ENCODE measurements around the gene KAZN. TPM values are rescaled to one million over a fixed set of nuclear protein-coding genes. Genes with fewer than 3 reads are reported as not detected.
"Not testable (repeated sequence)": the region's sequence is repeated elsewhere in the genome, so short reads cannot be mapped to it uniquely, and the experiment has no call there.

Gene KAZN
- total RNA-seq, 1 donor from 2014 or later: 9.4 TPM

- Histone ChIP-seq H3K9ac (ENCODE audit: low read length) (no peak overlapping the region), H3K79me2 (ENCODE audit: insufficient read depth, low read length) (no peaks in the 10 kb centered on the region), H3K27me3 (ENCODE audit: insufficient read depth, low read length) (no peaks in the 10 kb centered on the region), H4K20me1 (ENCODE audit: insufficient read depth, low read length) (no peaks in the 10 kb centered on the region), H3K9me3 (ENCODE audit: insufficient read depth, low read depth, low read length) (no peaks in the 10 kb centered on the region), H2AFZ (ENCODE audit: low read depth, low read length) (no peak overlapping the region), H3K4me1 (ENCODE audit: insufficient read depth, low read length) (no peaks in the 10 kb centered on the region), H3K27ac (ENCODE audit: low read depth, low read length) (no peak overlapping the region), H3K36me3 (ENCODE audit: insufficient read depth, low read length) (no peaks in the 10 kb centered on the region), H3K4me2 (ENCODE audit: low read length) (no peak overlapping the region), H3K4me3 (ENCODE audit: insufficient read depth, low read depth, low read length) (no peak overlapping the region)
- TF ChIP-seq, protein P1, sequence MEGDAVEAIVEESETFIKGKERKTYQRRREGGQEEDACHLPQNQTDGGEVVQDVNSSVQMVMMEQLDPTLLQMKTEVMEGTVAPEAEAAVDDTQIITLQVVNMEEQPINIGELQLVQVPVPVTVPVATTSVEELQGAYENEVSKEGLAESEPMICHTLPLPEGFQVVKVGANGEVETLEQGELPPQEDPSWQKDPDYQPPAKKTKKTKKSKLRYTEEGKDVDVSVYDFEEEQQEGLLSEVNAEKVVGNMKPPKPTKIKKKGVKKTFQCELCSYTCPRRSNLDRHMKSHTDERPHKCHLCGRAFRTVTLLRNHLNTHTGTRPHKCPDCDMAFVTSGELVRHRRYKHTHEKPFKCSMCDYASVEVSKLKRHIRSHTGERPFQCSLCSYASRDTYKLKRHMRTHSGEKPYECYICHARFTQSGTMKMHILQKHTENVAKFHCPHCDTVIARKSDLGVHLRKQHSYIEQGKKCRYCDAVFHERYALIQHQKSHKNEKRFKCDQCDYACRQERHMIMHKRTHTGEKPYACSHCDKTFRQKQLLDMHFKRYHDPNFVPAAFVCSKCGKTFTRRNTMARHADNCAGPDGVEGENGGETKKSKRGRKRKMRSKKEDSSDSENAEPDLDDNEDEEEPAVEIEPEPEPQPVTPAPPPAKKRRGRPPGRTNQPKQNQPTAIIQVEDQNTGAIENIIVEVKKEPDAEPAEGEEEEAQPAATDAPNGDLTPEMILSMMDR (IDR thresholded peaks at IDR 0.05; ENCODE audit: insufficient read depth, low read depth, low read length): no peak
- TF ChIP-seq EZH2 (IDR thresholded peaks at IDR 0.05; ENCODE audit: insufficient read depth, low read length): no peak
- H3K4me3 Mint-ChIP-seq (ENCODE audit: unreplicated experiment): no peak overlapping the region
- H3K9me3 Mint-ChIP-seq (ENCODE audit: unreplicated experiment): peaks cover 3% of the 10 kb centered on the region
- H3K27ac Mint-ChIP-seq (ENCODE audit: unreplicated experiment): no peak overlapping the region
- H3K36me3 Mint-ChIP-seq (ENCODE audit: low read depth, unreplicated experiment): peaks cover 24% of the 10 kb centered on the region
- H3K27me3 Mint-ChIP-seq (ENCODE audit: low read depth, unreplicated experiment): no peaks in the 10 kb centered on the region
- H3K4me1 Mint-ChIP-seq (ENCODE audit: low read depth, unreplicated experiment): no peaks in the 10 kb centered on the region
- DNase-seq (ENCODE audit: low read depth): no peak
- FAIRE-seq: no peak
Observed at GRCh38 chr1:14961661-14962267, 363.3 kb downstream of the KAZN start.

DNA sequence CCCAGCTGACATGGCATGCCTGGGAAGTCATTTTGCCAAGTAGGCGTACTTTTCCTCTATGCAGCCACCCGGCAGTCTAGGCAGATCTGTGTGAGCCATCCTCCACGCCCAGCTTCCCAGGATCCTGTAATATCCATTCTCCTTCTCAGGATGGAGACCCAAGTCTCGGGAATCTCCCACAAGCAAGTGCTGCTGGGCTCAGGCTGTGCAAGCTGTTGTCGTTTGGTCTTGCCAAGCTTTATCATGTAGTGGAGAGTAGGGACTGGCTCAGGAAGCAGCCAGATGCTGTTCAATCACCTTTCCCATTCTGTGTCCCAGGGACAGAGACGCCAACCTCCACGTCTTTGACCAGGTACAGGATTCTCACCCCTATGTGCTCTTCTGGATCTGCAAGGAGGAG lies 363.9 kb downstream of the KAZN start:
- H3K4me2 ChIP-seq (ENCODE audit: low read length): no peak overlapping the region
- Mint-ChIP-seq H3K36me3 (ENCODE audit: low read depth, unreplicated experiment) (peaks cover 29% of the 10 kb centered on the region), H3K4me3 (ENCODE audit: unreplicated experiment) (no peak overlapping the region), H3K9me3 (ENCODE audit: unreplicated experiment) (peaks cover 3% of the 10 kb centered on the region), H3K4me1 (ENCODE audit: low read depth, unreplicated experiment) (no peaks in the 10 kb centered on the region), H3K27me3 (ENCODE audit: low read depth, unreplicated experiment) (no peaks in the 10 kb centered on the region), H3K27ac (ENCODE audit: unreplicated experiment) (peak overlapping the region; percentile 41)
- H3K27me3 ChIP-seq (ENCODE audit: insufficient read depth, low read length): no peaks in the 10 kb centered on the region
- no peaks in the 10 kb centered on the region for H4K20me1 ChIP-seq (ENCODE audit: insufficient read depth, low read length)
- H3K9ac ChIP-seq (ENCODE audit: low read length): no peak overlapping the region
- FAIRE-seq: no peak
- H3K27ac ChIP-seq (ENCODE audit: low read depth, low read length): no peak overlapping the region
- no peaks in the 10 kb centered on the region for H3K36me3 ChIP-seq (ENCODE audit: insufficient read depth, low read length)
- no peaks in the 10 kb centered on the region for H3K79me2 ChIP-seq (ENCODE audit: insufficient read depth, low read length)
- no peaks in the 10 kb centered on the region for H3K9me3 ChIP-seq (ENCODE audit: insufficient read depth, low read depth, low read length)
- H3K4me1 ChIP-seq (ENCODE audit: insufficient read depth, low read length): no peaks in the 10 kb centered on the region
- DNase-seq (ENCODE audit: low read depth): no peak
- H3K4me3 ChIP-seq (ENCODE audit: insufficient read depth, low read depth, low read length): no peak overlapping the region
- no peak for TF ChIP-seq EZH2 (IDR thresholded peaks at IDR 0.05; ENCODE audit: insufficient read depth, low read length)
- TF ChIP-seq, protein P1 (IDR thresholded peaks at IDR 0.05; ENCODE audit: insufficient read depth, low read depth, low read length): no peak
- no peak overlapping the region for H2AFZ ChIP-seq (ENCODE audit: low read depth, low read length)

DNA sequence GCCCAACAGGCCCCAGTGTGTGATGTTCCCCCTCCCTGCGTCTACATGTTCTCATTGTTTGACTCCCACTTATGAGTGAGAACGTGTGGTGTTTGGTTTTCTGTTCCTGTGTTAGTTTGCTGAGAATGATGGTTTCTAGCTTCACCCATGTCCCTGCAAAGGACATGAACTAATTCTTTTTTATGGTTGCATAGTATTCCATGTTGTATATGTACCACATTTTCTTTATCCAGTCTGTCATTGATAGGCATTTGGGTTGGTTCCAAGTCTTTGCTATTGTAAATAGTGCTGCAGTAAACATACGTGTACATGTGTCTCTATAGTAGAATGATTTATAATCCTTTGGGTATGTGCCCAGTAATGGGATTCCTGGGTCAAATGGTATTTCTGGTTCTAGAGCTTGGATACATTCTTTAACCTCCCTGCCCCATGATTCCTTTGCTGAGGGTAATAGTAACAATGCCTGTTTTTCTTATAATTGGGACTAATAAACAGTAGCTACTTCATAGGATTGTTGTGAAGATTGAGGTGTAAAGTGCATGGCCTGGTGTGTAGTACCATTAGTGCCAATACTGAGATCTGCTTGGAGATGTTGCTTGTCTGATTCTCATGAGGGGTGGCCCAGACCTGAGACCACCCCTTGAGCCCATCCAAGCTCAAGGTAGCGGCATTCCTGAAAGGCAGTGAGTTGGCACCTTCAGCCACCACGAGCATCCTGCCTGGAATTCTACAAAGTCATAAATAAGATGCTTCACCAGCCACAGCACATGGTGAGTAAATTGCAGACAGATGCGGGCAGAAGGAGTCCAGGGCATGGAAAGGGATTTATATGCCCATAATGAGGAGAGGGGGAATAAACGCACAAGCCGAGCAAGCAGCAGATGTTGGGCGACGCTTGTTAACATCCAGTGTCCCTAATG lies 365.6 kb downstream of the KAZN start:
- not testable (repeated sequence) for H3K4me2 ChIP-seq (ENCODE audit: low read length); H3K27ac Mint-ChIP-seq (ENCODE audit: unreplicated experiment); H4K20me1 ChIP-seq (ENCODE audit: insufficient read depth, low read length); H3K4me3 ChIP-seq (ENCODE audit: insufficient read depth, low read depth, low read length); H3K27me3 Mint-ChIP-seq (ENCODE audit: low read depth, unreplicated experiment); H3K4me3 Mint-ChIP-seq (ENCODE audit: unreplicated experiment); H3K27ac ChIP-seq (ENCODE audit: low read depth, low read length); H3K27me3 ChIP-seq (ENCODE audit: insufficient read depth, low read length); H2AFZ ChIP-seq (ENCODE audit: low read depth, low read length); FAIRE-seq; H3K36me3 ChIP-seq (ENCODE audit: insufficient read depth, low read length); H3K79me2 ChIP-seq (ENCODE audit: insufficient read depth, low read length); H3K4me1 Mint-ChIP-seq (ENCODE audit: low read depth, unreplicated experiment); H3K9me3 Mint-ChIP-seq (ENCODE audit: unreplicated experiment); H3K9ac ChIP-seq (ENCODE audit: low read length); DNase-seq (ENCODE audit: low read depth); H3K9me3 ChIP-seq (ENCODE audit: insufficient read depth, low read depth, low read length)
- peaks cover 30% of the 10 kb centered on the region for H3K36me3 Mint-ChIP-seq (ENCODE audit: low read depth, unreplicated experiment)
- H3K4me1 ChIP-seq (ENCODE audit: insufficient read depth, low read length): peaks cover 11% of the 10 kb centered on the region
